ENCODE data around the gene TPTE. TPM values are rescaled to one million over a fixed set of nuclear protein-coding genes. Genes with fewer than 3 reads are reported as not detected.

TPTE gene
- total RNA-seq, result not detected in 2 replicates

GRCh38 chr21:10521091-10521598 lies at the start of gene TPTE:
Gene TPTE (plus strand): TSS chr21:10521583. CDS start chr21:10538724, 17,141 bp downstream.

